ENCODE measurements around the gene MAK.

Gene MAK

GRCh38 chr6:10880366-10880765 lies 42.0 kb upstream of the MAK start:
- Histone ChIP-seq H2AFZ (ENCODE audit: low read depth, low read length) (no peak overlapping the region), H3K36me3 (ENCODE audit: insufficient read depth, low read length) (no peaks in the 10 kb centered on the region), H3K4me2 (ENCODE audit: insufficient read depth, low read length) (no peak overlapping the region), H3K4me1 (ENCODE audit: insufficient read depth, low read length) (no peaks in the 10 kb centered on the region), H3K4me3 (ENCODE audit: low read depth in 1 of 2, low read length in 2 of 2) (no peak overlapping the region), H4K20me1 (ENCODE audit: insufficient read depth, low read length) (no peaks in the 10 kb centered on the region), H3K9me3 (ENCODE audit: insufficient read depth, low read length, severe bottlenecking) (no peaks in the 10 kb centered on the region), H3K79me2 (ENCODE audit: insufficient read depth, low read length) (no peaks in the 10 kb centered on the region), H3K27ac (ENCODE audit: low read length) (no peak overlapping the region), H3K27me3 (ENCODE audit: insufficient read depth, low read length, poor library complexity) (no peaks in the 10 kb centered on the region), H3K9ac (ENCODE audit: low read depth, low read length) (no peak overlapping the region)
- TF ChIP-seq, protein P1, sequence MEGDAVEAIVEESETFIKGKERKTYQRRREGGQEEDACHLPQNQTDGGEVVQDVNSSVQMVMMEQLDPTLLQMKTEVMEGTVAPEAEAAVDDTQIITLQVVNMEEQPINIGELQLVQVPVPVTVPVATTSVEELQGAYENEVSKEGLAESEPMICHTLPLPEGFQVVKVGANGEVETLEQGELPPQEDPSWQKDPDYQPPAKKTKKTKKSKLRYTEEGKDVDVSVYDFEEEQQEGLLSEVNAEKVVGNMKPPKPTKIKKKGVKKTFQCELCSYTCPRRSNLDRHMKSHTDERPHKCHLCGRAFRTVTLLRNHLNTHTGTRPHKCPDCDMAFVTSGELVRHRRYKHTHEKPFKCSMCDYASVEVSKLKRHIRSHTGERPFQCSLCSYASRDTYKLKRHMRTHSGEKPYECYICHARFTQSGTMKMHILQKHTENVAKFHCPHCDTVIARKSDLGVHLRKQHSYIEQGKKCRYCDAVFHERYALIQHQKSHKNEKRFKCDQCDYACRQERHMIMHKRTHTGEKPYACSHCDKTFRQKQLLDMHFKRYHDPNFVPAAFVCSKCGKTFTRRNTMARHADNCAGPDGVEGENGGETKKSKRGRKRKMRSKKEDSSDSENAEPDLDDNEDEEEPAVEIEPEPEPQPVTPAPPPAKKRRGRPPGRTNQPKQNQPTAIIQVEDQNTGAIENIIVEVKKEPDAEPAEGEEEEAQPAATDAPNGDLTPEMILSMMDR (IDR thresholded peaks at IDR 0.05; ENCODE audit: borderline replicate concordance, extremely low read depth, low read length, poor library complexity, severe bottlenecking): no peak
- TF ChIP-seq EZH2 (IDR thresholded peaks at IDR 0.05; ENCODE audit: borderline replicate concordance, low read depth, low read length, severe bottlenecking): no peak
- no peak for DNase-seq
- ATAC-seq (ENCODE audit: insufficient read depth, low read depth): no peak

GRCh38 chr6:10877871-10878270 lies 39.5 kb upstream of the MAK start:
- ATAC-seq (ENCODE audit: insufficient read depth, low read depth): no peak
- TF ChIP-seq EZH2 (IDR thresholded peaks at IDR 0.05; ENCODE audit: borderline replicate concordance, low read depth, low read length, severe bottlenecking): no peak
- TF ChIP-seq, protein P1 (IDR thresholded peaks at IDR 0.05; ENCODE audit: borderline replicate concordance, extremely low read depth, low read length, poor library complexity, severe bottlenecking): no peak

DNA sequence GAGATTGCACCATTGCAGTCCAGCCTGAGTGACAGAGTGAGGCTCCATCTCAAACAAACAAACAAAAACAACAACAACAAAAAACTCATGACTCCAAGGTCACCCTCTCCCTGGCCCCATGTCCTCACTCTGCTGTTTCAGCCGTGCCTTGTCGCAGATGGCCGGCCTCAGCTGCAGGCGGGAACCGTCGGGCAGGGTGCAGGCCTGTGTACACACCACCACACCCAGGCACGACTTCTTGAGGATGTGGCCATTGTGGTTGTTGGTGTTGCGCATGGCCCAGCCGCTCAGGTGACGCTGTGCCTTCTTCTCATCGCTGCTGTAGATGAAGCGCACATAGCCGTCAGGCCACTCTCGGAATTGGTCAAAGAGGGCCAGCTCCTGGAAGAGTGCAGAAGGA lies 38.7 kb upstream of the MAK start:
- Histone ChIP-seq H4K20me1 (ENCODE audit: insufficient read depth, low read length) (no peaks in the 10 kb centered on the region), H3K4me1 (ENCODE audit: insufficient read depth, low read length) (no peaks in the 10 kb centered on the region), H3K4me2 (ENCODE audit: insufficient read depth, low read length) (no peak overlapping the region), H2AFZ (ENCODE audit: low read depth, low read length) (no peak overlapping the region), H3K27me3 (ENCODE audit: insufficient read depth, low read length, poor library complexity) (no peaks in the 10 kb centered on the region), H3K79me2 (ENCODE audit: insufficient read depth, low read length) (no peaks in the 10 kb centered on the region), H3K4me3 (ENCODE audit: low read depth in 1 of 2, low read length in 2 of 2) (no peak overlapping the region), H3K9me3 (ENCODE audit: insufficient read depth, low read length, severe bottlenecking) (no peaks in the 10 kb centered on the region), H3K27ac (ENCODE audit: low read length) (no peak overlapping the region), H3K9ac (ENCODE audit: low read depth, low read length) (no peak overlapping the region), H3K36me3 (ENCODE audit: insufficient read depth, low read length) (no peaks in the 10 kb centered on the region)
- no peak for TF ChIP-seq EZH2 (IDR thresholded peaks at IDR 0.05; ENCODE audit: borderline replicate concordance, low read depth, low read length, severe bottlenecking)
- TF ChIP-seq, protein P1 (IDR thresholded peaks at IDR 0.05; ENCODE audit: borderline replicate concordance, extremely low read depth, low read length, poor library complexity, severe bottlenecking): no peak
- ATAC-seq (ENCODE audit: insufficient read depth, low read depth): no peak
- no peak for DNase-seq

More at GRCh38 chr6:10877871-10878270, 39.5 kb upstream of the MAK start:
- no peak overlapping the region for H2AFZ ChIP-seq (ENCODE audit: low read depth, low read length)
- H3K27ac ChIP-seq (ENCODE audit: low read length): no peak overlapping the region
- H3K4me2 ChIP-seq (ENCODE audit: insufficient read depth, low read length): no peak overlapping the region
- no peaks in the 10 kb centered on the region for H3K4me1 ChIP-seq (ENCODE audit: insufficient read depth, low read length)
- no peaks in the 10 kb centered on the region for H4K20me1 ChIP-seq (ENCODE audit: insufficient read depth, low read length)
- H3K27me3 ChIP-seq (ENCODE audit: insufficient read depth, low read length, poor library complexity): no peaks in the 10 kb centered on the region
- no peaks in the 10 kb centered on the region for H3K36me3 ChIP-seq (ENCODE audit: insufficient read depth, low read length)
- H3K79me2 ChIP-seq (ENCODE audit: insufficient read depth, low read length): no peaks in the 10 kb centered on the region
- H3K4me3 ChIP-seq (ENCODE audit: low read depth in 1 of 2, low read length in 2 of 2): no peak overlapping the region
- no peak for DNase-seq
- H3K9ac ChIP-seq (ENCODE audit: low read depth, low read length): no peak overlapping the region
- no peaks in the 10 kb centered on the region for H3K9me3 ChIP-seq (ENCODE audit: insufficient read depth, low read length, severe bottlenecking)

- ATAC-seq (ENCODE audit: insufficient read depth, low read depth): no peak
- no peak for TF ChIP-seq EZH2 (IDR thresholded peaks at IDR 0.05; ENCODE audit: borderline replicate concordance, low read depth, low read length, severe bottlenecking)
- TF ChIP-seq, protein P1 (IDR thresholded peaks at IDR 0.05; ENCODE audit: borderline replicate concordance, extremely low read depth, low read length, poor library complexity, severe bottlenecking): no peak
Measured at GRCh38 chr6:10875026-10875425, 36.7 kb upstream of the MAK start.

More at GRCh38 chr6:10875026-10875425, 36.7 kb upstream of the MAK start:
- Histone ChIP-seq H3K9me3 (ENCODE audit: insufficient read depth, low read length, severe bottlenecking) (no peaks in the 10 kb centered on the region), H3K27ac (ENCODE audit: low read length) (no peak overlapping the region), H3K79me2 (ENCODE audit: insufficient read depth, low read length) (no peaks in the 10 kb centered on the region), H3K9ac (ENCODE audit: low read depth, low read length) (no peak overlapping the region), H3K27me3 (ENCODE audit: insufficient read depth, low read length, poor library complexity) (no peaks in the 10 kb centered on the region), H3K36me3 (ENCODE audit: insufficient read depth, low read length) (no peaks in the 10 kb centered on the region), H3K4me2 (ENCODE audit: insufficient read depth, low read length) (no peak overlapping the region), H4K20me1 (ENCODE audit: insufficient read depth, low read length) (no peaks in the 10 kb centered on the region), H2AFZ (ENCODE audit: low read depth, low read length) (no peak overlapping the region), H3K4me3 (ENCODE audit: low read depth in 1 of 2, low read length in 2 of 2) (no peak overlapping the region), H3K4me1 (ENCODE audit: insufficient read depth, low read length) (no peaks in the 10 kb centered on the region)
- no peak for DNase-seq

All from DND-41 (cell line).